HG03457 (cell line): ENCODE data around the gene ZNHIT6.
"Not testable (repeated sequence)": the region's sequence is repeated elsewhere in the genome, so short reads cannot be mapped to it uniquely, and the experiment has no call there.

Experiments used
- ATAC-seq: cut with Tn5 transposase; IDR thresholded peaks from one replicate; pipeline ENCODE4 v1.9.1; 2021; ENCODE audit warnings: moderate number of reproducible peaks; ENCODE audit not compliant: unreplicated experiment

The ZNHIT6 gene

GRCh38 chr1:85707990-85708828 is at the start of gene ZNHIT6:
Gene ZNHIT6, minus strand, starts transcription at chr1:85708433. Its CDS starts 149 bp downstream, at chr1:85708284.
- peak; percentile 87 for ATAC-seq

- ATAC-seq: no peak
Measured at GRCh38 chr1:85756864-85757263, 48.6 kb upstream of the ZNHIT6 start.

- ATAC-seq: no peak
Measured at GRCh38 chr1:85748120-85748519, 39.9 kb upstream of the ZNHIT6 start.

GRCh38 chr1:85746777-85747176 is 38.5 kb upstream of the ZNHIT6 start:
- ATAC-seq: no peak

- ATAC-seq: no peak
Measured at GRCh38 chr1:85743814-85744213, 35.6 kb upstream of the ZNHIT6 start.

GRCh38 chr1:85734931-85735330 is 26.7 kb upstream of the ZNHIT6 start:
- no peak for ATAC-seq

- ATAC-seq: no peak
Measured at GRCh38 chr1:85718678-85719340, 10.6 kb upstream of the ZNHIT6 start.

GRCh38 chr1:85714418-85715114 is 6.3 kb upstream of the ZNHIT6 start:
- not testable (repeated sequence) for ATAC-seq

- no peak for ATAC-seq
Measured at GRCh38 chr1:85708829-85709227, 595 bp upstream of the ZNHIT6 start.

- ATAC-seq: no peak
Measured at GRCh38 chr1:85707267-85707989, 805 bp downstream of the ZNHIT6 start.

- ATAC-seq: no peak
Measured at GRCh38 chr1:85705940-85706339, 2.3 kb downstream of the ZNHIT6 start.

- ATAC-seq: no peak
Measured at GRCh38 chr1:85700422-85700821, 7.8 kb downstream of the ZNHIT6 start.

GRCh38 chr1:85697895-85698294 is 10.3 kb downstream of the ZNHIT6 start:
- ATAC-seq: no peak

- ATAC-seq: no peak
Measured at GRCh38 chr1:85692730-85693314, 15.4 kb downstream of the ZNHIT6 start.

GRCh38 chr1:85689775-85690404 is 18.3 kb downstream of the ZNHIT6 start:
- no peak for ATAC-seq

GRCh38 chr1:85683292-85684025 is 24.8 kb downstream of the ZNHIT6 start:
- ATAC-seq: no peak

GRCh38 chr1:85681087-85681486 is 27.1 kb downstream of the ZNHIT6 start:
- no peak for ATAC-seq

GRCh38 chr1:85678193-85678592 is 30.0 kb downstream of the ZNHIT6 start:
- no peak for ATAC-seq

GRCh38 chr1:85677656-85678055 is 30.6 kb downstream of the ZNHIT6 start:
- ATAC-seq: no peak
